Astrocyte (in vitro differentiated cells and primary cell): Measurements from ENCODE around the gene ADAM22.

Source experiments
- CTCF ChIP-seq: IDR thresholded peaks from 2 replicates; pipeline ENCODE4 v1.5.1; 2011; ENCODE audit warnings: low read depth, mild to moderate bottlenecking, inconsistent platforms, low read length, moderate library complexity; ENCODE audit not compliant: insufficient read depth
- EZH2 ChIP-seq: IDR thresholded peaks from 2 replicates; pipeline ENCODE4 v1.6.1; 2012; ENCODE audit warnings: mild to moderate bottlenecking, low read length, inconsistent platforms; ENCODE audit not compliant: insufficient read depth

GRCh38 chr7:87918740-87919139, 15.3 kb upstream of the ADAM22 start:
- TF ChIP-seq CTCF (no peak), EZH2 (no peak)
